ENCODE results near the gene PIP4K2A.
A peak's percentile ranks its signal among the peaks of the same experiment; 100 is the strongest.
"Not testable (repeated sequence)": the region's sequence is repeated elsewhere in the genome, so short reads cannot be mapped to it uniquely, and the experiment has no call there.

The PIP4K2A gene

GRCh38 chr10:22714479-22715289 is at the start of gene PIP4K2A:
Gene PIP4K2A (minus strand): TSS chr10:22714578. CDS start chr10:22714326, 252 bp downstream.
- Histone ChIP-seq H3K4me1 (ENCODE audit: control insufficient read depth, insufficient read depth, low read length) (peaks cover 3% of the 10 kb centered on the region), H3K9me3 (ENCODE audit: control insufficient read depth, low read length) (no peaks in the 10 kb centered on the region), H3K9ac (ENCODE audit: low read length) (peak within 1 kb of the TSS; percentile 82), H3K36me3 (ENCODE audit: control insufficient read depth, insufficient read depth, low read length) (no peaks in the 10 kb centered on the region), H3K27me3 (ENCODE audit: control insufficient read depth, insufficient read depth, low read length) (no peaks in the 10 kb centered on the region), H3K4me3 (ENCODE audit: low read length) (peak within 1 kb of the TSS; percentile 74)

- Histone ChIP-seq H3K4me1 (ENCODE audit: control insufficient read depth, insufficient read depth, low read length) (peaks cover 4% of the 10 kb centered on the region), H3K9ac (ENCODE audit: low read length) (no peak overlapping the region), H3K4me3 (ENCODE audit: low read length) (no peak overlapping the region), H3K36me3 (ENCODE audit: control insufficient read depth, insufficient read depth, low read length) (no peaks in the 10 kb centered on the region), H3K9me3 (ENCODE audit: control insufficient read depth, low read length) (no peaks in the 10 kb centered on the region), H3K27me3 (ENCODE audit: control insufficient read depth, insufficient read depth, low read length) (no peaks in the 10 kb centered on the region)
Observed at GRCh38 chr10:22761569-22762220, 47.3 kb upstream of the PIP4K2A start.

GRCh38 chr10:22760025-22760424 is 45.6 kb upstream of the PIP4K2A start:
- Histone ChIP-seq H3K4me3 (ENCODE audit: low read length) (no peak overlapping the region), H3K9me3 (ENCODE audit: control insufficient read depth, low read length) (no peaks in the 10 kb centered on the region), H3K27me3 (ENCODE audit: control insufficient read depth, insufficient read depth, low read length) (no peaks in the 10 kb centered on the region), H3K36me3 (ENCODE audit: control insufficient read depth, insufficient read depth, low read length) (no peaks in the 10 kb centered on the region), H3K4me1 (ENCODE audit: control insufficient read depth, insufficient read depth, low read length) (no peaks in the 10 kb centered on the region), H3K9ac (ENCODE audit: low read length) (no peak overlapping the region)

DNA sequence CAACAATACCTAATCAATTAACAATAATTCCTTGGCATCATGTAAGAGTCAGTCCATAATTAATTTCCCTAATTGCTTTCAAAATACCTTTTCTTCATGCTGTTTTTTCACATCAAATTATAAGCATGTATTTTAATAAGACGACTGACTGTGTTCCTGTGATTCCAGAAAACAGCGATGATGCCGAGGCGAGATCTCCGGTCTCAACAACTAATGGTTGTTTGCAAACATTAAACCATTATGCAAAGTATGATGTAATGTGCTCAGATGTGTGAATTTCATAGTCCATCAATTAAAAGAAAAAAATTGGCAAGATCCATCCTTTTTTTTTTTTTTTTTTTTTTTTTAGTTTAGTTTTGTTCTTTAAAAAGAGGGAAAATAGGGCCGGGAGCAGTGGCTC is 44.5 kb upstream of the PIP4K2A start:
- H3K9ac ChIP-seq (ENCODE audit: low read length): no peak overlapping the region
- no peaks in the 10 kb centered on the region for H3K9me3 ChIP-seq (ENCODE audit: control insufficient read depth, low read length)
- H3K4me3 ChIP-seq (ENCODE audit: low read length): no peak overlapping the region
- H3K36me3 ChIP-seq (ENCODE audit: control insufficient read depth, insufficient read depth, low read length): no peaks in the 10 kb centered on the region
- no peaks in the 10 kb centered on the region for H3K4me1 ChIP-seq (ENCODE audit: control insufficient read depth, insufficient read depth, low read length)
- H3K27me3 ChIP-seq (ENCODE audit: control insufficient read depth, insufficient read depth, low read length): no peaks in the 10 kb centered on the region

- Histone ChIP-seq H3K36me3 (ENCODE audit: control insufficient read depth, insufficient read depth, low read length) (no peaks in the 10 kb centered on the region), H3K9me3 (ENCODE audit: control insufficient read depth, low read length) (no peaks in the 10 kb centered on the region), H3K4me1 (ENCODE audit: control insufficient read depth, insufficient read depth, low read length) (no peaks in the 10 kb centered on the region), H3K27me3 (ENCODE audit: control insufficient read depth, insufficient read depth, low read length) (no peaks in the 10 kb centered on the region), H3K4me3 (ENCODE audit: low read length) (no peak overlapping the region), H3K9ac (ENCODE audit: low read length) (no peak overlapping the region)
Observed at GRCh38 chr10:22754296-22754695, 39.9 kb upstream of the PIP4K2A start.

DNA sequence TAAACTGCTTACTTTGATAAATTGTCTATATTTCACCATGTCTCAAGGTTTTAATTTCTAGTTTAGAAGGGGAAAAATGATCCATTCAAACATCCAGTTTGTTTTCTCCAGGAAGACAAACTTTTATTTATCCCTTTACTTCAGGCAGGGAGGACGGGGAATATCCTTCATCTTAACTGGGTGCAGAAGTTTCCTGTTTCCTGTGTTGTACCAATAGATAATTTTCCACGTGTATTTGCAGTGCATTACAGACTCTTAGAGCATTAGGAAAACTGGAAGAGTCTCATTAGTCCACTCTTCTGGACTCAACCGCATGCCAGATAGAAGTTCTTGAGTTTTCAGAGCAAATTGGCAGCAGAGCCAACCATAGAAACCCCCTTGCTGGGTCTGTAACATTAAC is 39.4 kb upstream of the PIP4K2A start:
- Histone ChIP-seq H3K4me1 (ENCODE audit: control insufficient read depth, insufficient read depth, low read length) (no peaks in the 10 kb centered on the region), H3K9ac (ENCODE audit: low read length) (no peak overlapping the region), H3K4me3 (ENCODE audit: low read length) (no peak overlapping the region), H3K27me3 (ENCODE audit: control insufficient read depth, insufficient read depth, low read length) (no peaks in the 10 kb centered on the region), H3K9me3 (ENCODE audit: control insufficient read depth, low read length) (no peaks in the 10 kb centered on the region), H3K36me3 (ENCODE audit: control insufficient read depth, insufficient read depth, low read length) (no peaks in the 10 kb centered on the region)

GRCh38 chr10:22752272-22752889 is 38.0 kb upstream of the PIP4K2A start:
- Histone ChIP-seq H3K27me3 (ENCODE audit: control insufficient read depth, insufficient read depth, low read length) (no peaks in the 10 kb centered on the region), H3K9me3 (ENCODE audit: control insufficient read depth, low read length) (no peaks in the 10 kb centered on the region), H3K4me3 (ENCODE audit: low read length) (no peak overlapping the region), H3K4me1 (ENCODE audit: control insufficient read depth, insufficient read depth, low read length) (no peaks in the 10 kb centered on the region), H3K36me3 (ENCODE audit: control insufficient read depth, insufficient read depth, low read length) (no peaks in the 10 kb centered on the region), H3K9ac (ENCODE audit: low read length) (no peak overlapping the region)

- Histone ChIP-seq H3K4me3 (ENCODE audit: low read length) (no peak overlapping the region), H3K27me3 (ENCODE audit: control insufficient read depth, insufficient read depth, low read length) (no peaks in the 10 kb centered on the region), H3K36me3 (ENCODE audit: control insufficient read depth, insufficient read depth, low read length) (no peaks in the 10 kb centered on the region), H3K4me1 (ENCODE audit: control insufficient read depth, insufficient read depth, low read length) (no peaks in the 10 kb centered on the region), H3K9me3 (ENCODE audit: control insufficient read depth, low read length) (no peaks in the 10 kb centered on the region), H3K9ac (ENCODE audit: low read length) (no peak overlapping the region)
Observed at GRCh38 chr10:22750131-22750530, 35.8 kb upstream of the PIP4K2A start.

GRCh38 chr10:22744858-22745257 is 30.5 kb upstream of the PIP4K2A start:
- H3K27me3 ChIP-seq (ENCODE audit: control insufficient read depth, insufficient read depth, low read length); H3K4me3 ChIP-seq (ENCODE audit: low read length); H3K9me3 ChIP-seq (ENCODE audit: control insufficient read depth, low read length); H3K9ac ChIP-seq (ENCODE audit: low read length); H3K36me3 ChIP-seq (ENCODE audit: control insufficient read depth, insufficient read depth, low read length); H3K4me1 ChIP-seq (ENCODE audit: control insufficient read depth, insufficient read depth, low read length): not testable (repeated sequence)

- Histone ChIP-seq H3K36me3 (ENCODE audit: control insufficient read depth, insufficient read depth, low read length) (no peaks in the 10 kb centered on the region), H3K27me3 (ENCODE audit: control insufficient read depth, insufficient read depth, low read length) (no peaks in the 10 kb centered on the region), H3K4me3 (ENCODE audit: low read length) (no peak overlapping the region), H3K9me3 (ENCODE audit: control insufficient read depth, low read length) (no peaks in the 10 kb centered on the region), H3K9ac (ENCODE audit: low read length) (no peak overlapping the region), H3K4me1 (ENCODE audit: control insufficient read depth, insufficient read depth, low read length) (peaks cover 4% of the 10 kb centered on the region)
Observed at GRCh38 chr10:22742678-22743077, 28.3 kb upstream of the PIP4K2A start.

DNA sequence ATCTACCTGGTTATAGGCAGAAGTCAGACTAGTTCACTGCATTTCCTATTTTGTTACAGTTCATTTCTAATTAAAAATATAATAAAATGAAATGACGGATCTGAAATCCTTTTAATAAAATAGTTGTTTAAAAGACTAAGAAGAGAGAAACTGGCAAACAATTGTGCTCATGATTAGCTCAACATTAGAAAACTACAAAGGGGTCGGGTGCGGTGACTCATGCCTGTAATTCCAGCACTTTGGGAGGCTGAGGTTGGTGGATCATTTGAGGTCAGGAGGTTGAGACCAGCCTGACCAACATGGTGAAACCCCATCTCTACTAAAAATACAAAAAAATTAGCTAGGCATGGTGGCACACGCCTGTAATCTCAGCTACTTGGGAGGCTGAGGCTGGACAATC is 27.3 kb upstream of the PIP4K2A start:
- not testable (repeated sequence) for H3K27me3 ChIP-seq (ENCODE audit: control insufficient read depth, insufficient read depth, low read length); H3K4me3 ChIP-seq (ENCODE audit: low read length); H3K9me3 ChIP-seq (ENCODE audit: control insufficient read depth, low read length); H3K36me3 ChIP-seq (ENCODE audit: control insufficient read depth, insufficient read depth, low read length); H3K9ac ChIP-seq (ENCODE audit: low read length); H3K4me1 ChIP-seq (ENCODE audit: control insufficient read depth, insufficient read depth, low read length)

GRCh38 chr10:22740180-22740579 is 25.8 kb upstream of the PIP4K2A start:
- no peak overlapping the region for H3K9ac ChIP-seq (ENCODE audit: low read length)
- no peak overlapping the region for H3K4me3 ChIP-seq (ENCODE audit: low read length)
- H3K36me3 ChIP-seq (ENCODE audit: control insufficient read depth, insufficient read depth, low read length): no peaks in the 10 kb centered on the region
- no peaks in the 10 kb centered on the region for H3K27me3 ChIP-seq (ENCODE audit: control insufficient read depth, insufficient read depth, low read length)
- H3K4me1 ChIP-seq (ENCODE audit: control insufficient read depth, insufficient read depth, low read length): peaks cover 4% of the 10 kb centered on the region
- H3K9me3 ChIP-seq (ENCODE audit: control insufficient read depth, low read length): no peaks in the 10 kb centered on the region

All from mucosa of stomach (tissue), 1 donor.